ENCODE data around the gene TAF11L12.
"Not testable (repeated sequence)": the region's sequence is repeated elsewhere in the genome, so short reads cannot be mapped to it uniquely, and the experiment has no call there.

Gene TAF11L12

GRCh38 chr5:17610092-17610491 lies at the start of gene TAF11L12:
TAF11L12 (plus strand) TSS chr5:17610392.
- not testable (repeated sequence) for H3K4me1 ChIP-seq (ENCODE audit: control insufficient read depth, insufficient read depth, low read length); H3K36me3 ChIP-seq (ENCODE audit: control insufficient read depth, insufficient read depth, low read length, severe bottlenecking); H3K9ac ChIP-seq (ENCODE audit: low read length); H3K9me3 ChIP-seq (ENCODE audit: control insufficient read depth, low read length); DNase-seq (ENCODE audit: low read depth); H3K27me3 ChIP-seq (replicated peaks; ENCODE audit: control insufficient read depth, insufficient read depth, low read length); H3K4me3 ChIP-seq (ENCODE audit: low read length)

GRCh38 chr5:17585658-17586057 lies 24.5 kb upstream of the TAF11L12 start, which contains the start of gene TAF11L7:
TAF11L7 (minus strand) TSS chr5:17585758.
- not testable (repeated sequence) for H3K27me3 ChIP-seq (replicated peaks; ENCODE audit: control insufficient read depth, insufficient read depth, low read length)

GRCh38 chr5:17590860-17591259 lies 19.3 kb upstream of the TAF11L12 start, which contains the start of gene TAF11L8:
TAF11L8 (minus strand) TSS chr5:17590960.
- not testable (repeated sequence) for H3K4me3 ChIP-seq (ENCODE audit: low read length); DNase-seq (ENCODE audit: low read depth); H3K4me1 ChIP-seq (ENCODE audit: control insufficient read depth, insufficient read depth, low read length); H3K9me3 ChIP-seq (ENCODE audit: control insufficient read depth, low read length); H3K36me3 ChIP-seq (ENCODE audit: control insufficient read depth, insufficient read depth, low read length, severe bottlenecking); H3K27me3 ChIP-seq (replicated peaks; ENCODE audit: control insufficient read depth, insufficient read depth, low read length); H3K9ac ChIP-seq (ENCODE audit: low read length)

More at GRCh38 chr5:17585658-17586057, 24.5 kb upstream of the TAF11L12 start, which contains the start of gene TAF11L7:
- H3K9ac ChIP-seq (ENCODE audit: low read length); H3K36me3 ChIP-seq (ENCODE audit: control insufficient read depth, insufficient read depth, low read length, severe bottlenecking); DNase-seq (ENCODE audit: low read depth); H3K4me3 ChIP-seq (ENCODE audit: low read length); H3K9me3 ChIP-seq (ENCODE audit: control insufficient read depth, low read length); H3K4me1 ChIP-seq (ENCODE audit: control insufficient read depth, insufficient read depth, low read length): not testable (repeated sequence)

GRCh38 chr5:17594255-17594654 lies 15.9 kb upstream of the TAF11L12 start, which contains the start of gene TAF11L9:
TAF11L9 (minus strand) TSS chr5:17594394.
- H3K9ac ChIP-seq (ENCODE audit: low read length); H3K9me3 ChIP-seq (ENCODE audit: control insufficient read depth, low read length); H3K27me3 ChIP-seq (replicated peaks; ENCODE audit: control insufficient read depth, insufficient read depth, low read length); DNase-seq (ENCODE audit: low read depth); H3K4me1 ChIP-seq (ENCODE audit: control insufficient read depth, insufficient read depth, low read length); H3K4me3 ChIP-seq (ENCODE audit: low read length); H3K36me3 ChIP-seq (ENCODE audit: control insufficient read depth, insufficient read depth, low read length, severe bottlenecking): not testable (repeated sequence)

- not testable (repeated sequence) for H3K4me1 ChIP-seq (ENCODE audit: control insufficient read depth, insufficient read depth, low read length); H3K9ac ChIP-seq (ENCODE audit: low read length); H3K27me3 ChIP-seq (replicated peaks; ENCODE audit: control insufficient read depth, insufficient read depth, low read length); H3K36me3 ChIP-seq (ENCODE audit: control insufficient read depth, insufficient read depth, low read length, severe bottlenecking); DNase-seq (ENCODE audit: low read depth); H3K4me3 ChIP-seq (ENCODE audit: low read length); H3K9me3 ChIP-seq (ENCODE audit: control insufficient read depth, low read length)
Observed at GRCh38 chr5:17597728-17598127, 12.5 kb upstream of the TAF11L12 start, which contains the start of gene TAF11L10. TAF11L10 (minus strand) TSS chr5:17597828.

GRCh38 chr5:17603880-17604279 lies 6.3 kb upstream of the TAF11L12 start, which contains the start of gene TAF11L11:
TAF11L11 (plus strand) TSS chr5:17604183.
- H3K9me3 ChIP-seq (ENCODE audit: control insufficient read depth, low read length); H3K27me3 ChIP-seq (replicated peaks; ENCODE audit: control insufficient read depth, insufficient read depth, low read length); H3K36me3 ChIP-seq (ENCODE audit: control insufficient read depth, insufficient read depth, low read length, severe bottlenecking); H3K4me1 ChIP-seq (ENCODE audit: control insufficient read depth, insufficient read depth, low read length); DNase-seq (ENCODE audit: low read depth); H3K4me3 ChIP-seq (ENCODE audit: low read length); H3K9ac ChIP-seq (ENCODE audit: low read length): not testable (repeated sequence)

GRCh38 chr5:17604951-17605350 lies 5.2 kb upstream of the TAF11L12 start:
- no peaks in the 10 kb centered on the region for H3K4me1 ChIP-seq (ENCODE audit: control insufficient read depth, insufficient read depth, low read length)
- no peaks in the 10 kb centered on the region for H3K27me3 ChIP-seq (replicated peaks; ENCODE audit: control insufficient read depth, insufficient read depth, low read length)
- no peak overlapping the region for H3K9ac ChIP-seq (ENCODE audit: low read length)
- DNase-seq (ENCODE audit: low read depth), result no peak
- no peak overlapping the region for H3K4me3 ChIP-seq (ENCODE audit: low read length)
- no peaks in the 10 kb centered on the region for H3K36me3 ChIP-seq (ENCODE audit: control insufficient read depth, insufficient read depth, low read length, severe bottlenecking)
- no peaks in the 10 kb centered on the region for H3K9me3 ChIP-seq (ENCODE audit: control insufficient read depth, low read length)

- H3K9me3 ChIP-seq (ENCODE audit: control insufficient read depth, low read length); H3K36me3 ChIP-seq (ENCODE audit: control insufficient read depth, insufficient read depth, low read length, severe bottlenecking); DNase-seq (ENCODE audit: low read depth); H3K4me3 ChIP-seq (ENCODE audit: low read length); H3K4me1 ChIP-seq (ENCODE audit: control insufficient read depth, insufficient read depth, low read length); H3K27me3 ChIP-seq (replicated peaks; ENCODE audit: control insufficient read depth, insufficient read depth, low read length); H3K9ac ChIP-seq (ENCODE audit: low read length): not testable (repeated sequence)
Observed at GRCh38 chr5:17607461-17607860, 2.7 kb upstream of the TAF11L12 start.

- Histone ChIP-seq H3K27me3 (replicated peaks; ENCODE audit: control insufficient read depth, insufficient read depth, low read length) (no peaks in the 10 kb centered on the region), H3K36me3 (ENCODE audit: control insufficient read depth, insufficient read depth, low read length, severe bottlenecking) (no peaks in the 10 kb centered on the region), H3K9me3 (ENCODE audit: control insufficient read depth, low read length) (no peaks in the 10 kb centered on the region), H3K4me1 (ENCODE audit: control insufficient read depth, insufficient read depth, low read length) (no peaks in the 10 kb centered on the region), H3K9ac (ENCODE audit: low read length) (no peak overlapping the region), H3K4me3 (ENCODE audit: low read length) (no peak overlapping the region)
- no peak for DNase-seq (ENCODE audit: low read depth)
Observed at GRCh38 chr5:17614872-17615605, 4.8 kb downstream of the TAF11L12 start.

GRCh38 chr5:17619354-17619753 lies 9.2 kb downstream of the TAF11L12 start:
- no peak for DNase-seq (ENCODE audit: low read depth)
- Histone ChIP-seq H3K4me3 (ENCODE audit: low read length) (no peak overlapping the region), H3K27me3 (replicated peaks; ENCODE audit: control insufficient read depth, insufficient read depth, low read length) (no peaks in the 10 kb centered on the region), H3K9me3 (ENCODE audit: control insufficient read depth, low read length) (no peaks in the 10 kb centered on the region), H3K36me3 (ENCODE audit: control insufficient read depth, insufficient read depth, low read length, severe bottlenecking) (no peaks in the 10 kb centered on the region), H3K4me1 (ENCODE audit: control insufficient read depth, insufficient read depth, low read length) (no peaks in the 10 kb centered on the region), H3K9ac (ENCODE audit: low read length) (no peak overlapping the region)

GRCh38 chr5:17620627-17621026 lies 10.4 kb downstream of the TAF11L12 start:
- H3K36me3 ChIP-seq (ENCODE audit: control insufficient read depth, insufficient read depth, low read length, severe bottlenecking), result no peaks in the 10 kb centered on the region
- H3K27me3 ChIP-seq (replicated peaks; ENCODE audit: control insufficient read depth, insufficient read depth, low read length), result no peaks in the 10 kb centered on the region
- no peak overlapping the region for H3K4me3 ChIP-seq (ENCODE audit: low read length)
- H3K9ac ChIP-seq (ENCODE audit: low read length), result no peak overlapping the region
- no peak for DNase-seq (ENCODE audit: low read depth)
- H3K4me1 ChIP-seq (ENCODE audit: control insufficient read depth, insufficient read depth, low read length), result no peaks in the 10 kb centered on the region
- no peaks in the 10 kb centered on the region for H3K9me3 ChIP-seq (ENCODE audit: control insufficient read depth, low read length)

GRCh38 chr5:17625686-17626085 lies 15.5 kb downstream of the TAF11L12 start:
- H3K4me1 ChIP-seq (ENCODE audit: control insufficient read depth, insufficient read depth, low read length), result no peaks in the 10 kb centered on the region
- no peaks in the 10 kb centered on the region for H3K27me3 ChIP-seq (replicated peaks; ENCODE audit: control insufficient read depth, insufficient read depth, low read length)
- no peaks in the 10 kb centered on the region for H3K9me3 ChIP-seq (ENCODE audit: control insufficient read depth, low read length)
- H3K4me3 ChIP-seq (ENCODE audit: low read length), result no peak overlapping the region
- no peaks in the 10 kb centered on the region for H3K36me3 ChIP-seq (ENCODE audit: control insufficient read depth, insufficient read depth, low read length, severe bottlenecking)
- H3K9ac ChIP-seq (ENCODE audit: low read length), result no peak overlapping the region
- DNase-seq (ENCODE audit: low read depth), result no peak
